H9 (cell line): ENCODE data around the gene KCNIP1. TPM values are rescaled to one million over a fixed set of nuclear protein-coding genes. Genes with fewer than 3 reads are reported as not detected.

ENCODE experiments used
- DNase-seq: peaks from one replicate; pipeline ENCODE4 v3.0.0-alpha.2; 2017
- H2AFZ ChIP-seq: one replicate; pipeline ENCODE4 v1.6.1; 2013; ENCODE audit warnings: mild to moderate bottlenecking, low read length, control low read depth, moderate library complexity
- H2AK5ac ChIP-seq: 2 replicates; pipeline ENCODE4 v1.6.1; 2013; ENCODE audit warnings: low read length, control low read depth, mixed read lengths; ENCODE audit not compliant: insufficient read length
- H2BK120ac ChIP-seq: one replicate; pipeline ENCODE4 v1.6.1; 2013; ENCODE audit warnings: low read depth, mild to moderate bottlenecking, low read length, control low read depth, inconsistent platforms; ENCODE audit not compliant: poor library complexity, severe bottlenecking
- H2BK12ac ChIP-seq: 2 replicates; pipeline ENCODE4 v1.6.1; 2013; ENCODE audit warnings: low read length, control low read depth, mixed read lengths, low read depth; ENCODE audit not compliant: insufficient read length
- H2BK15ac ChIP-seq: 2 replicates; pipeline ENCODE4 v1.6.1; 2013; ENCODE audit warnings: low read depth, low read length, control low read depth
- H2BK20ac ChIP-seq: one replicate; pipeline ENCODE4 v1.6.1; 2013; ENCODE audit warnings: low read depth, mild to moderate bottlenecking, low read length, control low read depth, inconsistent platforms; ENCODE audit not compliant: poor library complexity, severe bottlenecking
- H2BK5ac ChIP-seq: 2 replicates; pipeline ENCODE4 v1.6.1; 2013; ENCODE audit warnings: low read length, control low read depth, mixed read lengths; ENCODE audit not compliant: insufficient read length
- H3K14ac ChIP-seq: 2 replicates; pipeline ENCODE4 v1.6.1; 2013; ENCODE audit warnings: low read length, control low read depth; ENCODE audit not compliant: insufficient read depth
- H3K18ac ChIP-seq: 2 replicates; pipeline ENCODE4 v1.6.1; 2013; ENCODE audit warnings: low read depth, mild to moderate bottlenecking, mixed read lengths, low read length, control low read depth; ENCODE audit not compliant: insufficient read length
- H3K23ac ChIP-seq: 2 replicates; pipeline ENCODE4 v1.6.1; 2013; ENCODE audit warnings: low read length, control low read depth, mixed read lengths, low read depth; ENCODE audit not compliant: insufficient read length
- H3K23me2 ChIP-seq: 2 replicates; pipeline ENCODE4 v1.6.1; 2013; ENCODE audit warnings: low read depth, mild to moderate bottlenecking, mixed read lengths, low read length, control low read depth; ENCODE audit not compliant: insufficient read length, poor library complexity, severe bottlenecking
- H3K27ac ChIP-seq: 2 replicates; pipeline ENCODE4 v1.5.1; 2013; ENCODE audit warnings: low read length, control low read depth, mixed read lengths, low read depth; ENCODE audit not compliant: insufficient read length
- H3K27me3 ChIP-seq: 2 replicates; pipeline ENCODE4 v1.6.1; 2013; ENCODE audit warnings: low read length, control low read depth, inconsistent platforms; ENCODE audit not compliant: insufficient read depth
- H3K4ac ChIP-seq: 2 replicates; pipeline ENCODE4 v1.6.1; 2013; ENCODE audit warnings: low read depth, mild to moderate bottlenecking, control low read depth, inconsistent platforms, low read length, moderate library complexity
- H3K4me1 ChIP-seq: 2 replicates; pipeline ENCODE4 v1.6.1; 2013; ENCODE audit warnings: low read length, control low read depth, inconsistent platforms; ENCODE audit not compliant: insufficient read depth
- H3K4me2 ChIP-seq: 2 replicates; pipeline ENCODE4 v1.6.1; 2013; ENCODE audit warnings: low read length, control low read depth, mixed read lengths; ENCODE audit not compliant: insufficient read length, insufficient read depth
- H3K56ac ChIP-seq: 2 replicates; pipeline ENCODE4 v1.6.1; 2013; ENCODE audit warnings: low read depth, mild to moderate bottlenecking, mixed read lengths, low read length, control low read depth; ENCODE audit not compliant: insufficient read length
- H3K79me1 ChIP-seq: 2 replicates; pipeline ENCODE4 v1.6.1; 2013; ENCODE audit warnings: low read depth, mild to moderate bottlenecking, moderate library complexity, low read length, control low read depth, inconsistent platforms; ENCODE audit not compliant: insufficient read depth, poor library complexity, severe bottlenecking
- H3K79me2 ChIP-seq: 2 replicates; pipeline ENCODE4 v1.6.1; 2013; ENCODE audit warnings: low read length, control low read depth, inconsistent platforms; ENCODE audit not compliant: insufficient read depth
- H3K9ac ChIP-seq: 2 replicates; pipeline ENCODE4 v1.6.1; 2013; ENCODE audit warnings: low read length, control low read depth, mixed read lengths; ENCODE audit not compliant: insufficient read length; ENCODE audit errors: extremely low read depth
- H3K9me3 ChIP-seq: one replicate; pipeline ENCODE4 v1.6.1; 2013; ENCODE audit warnings: low read depth, low read length, inconsistent platforms; ENCODE audit not compliant: control insufficient read depth
- H3T11ph ChIP-seq: one replicate; pipeline ENCODE4 v1.6.1; 2013; ENCODE audit warnings: mild to moderate bottlenecking, low read length, control low read depth, inconsistent platforms
- H4K20me1 ChIP-seq: one replicate; pipeline ENCODE4 v1.6.1; 2013; ENCODE audit not compliant: control insufficient read depth, insufficient read length, insufficient read depth
- H4K5ac ChIP-seq: 2 replicates; pipeline ENCODE4 v1.6.1; 2013; ENCODE audit warnings: low read depth, mild to moderate bottlenecking, mixed read lengths, low read length, control low read depth; ENCODE audit not compliant: insufficient read length
- H4K8ac ChIP-seq: replicated peaks from 2 replicates; pipeline ENCODE4 v1.6.1; 2013; ENCODE audit warnings: low read length, control low read depth, mixed read lengths, low read depth; ENCODE audit not compliant: insufficient read length
- H4K91ac ChIP-seq: 2 replicates; pipeline ENCODE4 v1.6.1; 2013; ENCODE audit warnings: low read depth, mild to moderate bottlenecking, moderate library complexity, mixed read lengths, low read length, control low read depth; ENCODE audit not compliant: insufficient read length
- H3K27ac Mint-ChIP-seq, 3 experiments: 2 replicates in 2 of 3; 3 replicates in 1 of 3; pipeline ENCODE4 v1.8.0; 2020 to 2021; ENCODE audit warnings: mixed read lengths in 3 of 3, mild to moderate bottlenecking in 1 of 3, moderate library complexity in 1 of 3
- H3K27me3 Mint-ChIP-seq: 2 replicates; pipeline ENCODE4 v1.8.0; 2021; ENCODE audit warnings: low read depth, mild to moderate bottlenecking, moderate library complexity, mixed read lengths
- H3K36me3 Mint-ChIP-seq, 3 experiments: 2 replicates in 2 of 3; 3 replicates in 1 of 3; pipeline ENCODE4 v1.8.0; 2020 to 2021; ENCODE audit warnings: low read depth in 3 of 3, mixed read lengths in 3 of 3; ENCODE audit not compliant: insufficient read depth in 1 of 3
- H3K4me1 Mint-ChIP-seq, 2 experiments: 2 replicates each; pipeline ENCODE4 v1.8.0; 2020; ENCODE audit warnings: mixed read lengths in 2 of 2
- H3K4me3 Mint-ChIP-seq, 2 experiments: 2 replicates in 1 of 2; 3 replicates in 1 of 2; pipeline ENCODE4 v1.8.0; 2020 to 2021; ENCODE audit warnings: mild to moderate bottlenecking in 2 of 2, mixed read lengths in 2 of 2, moderate library complexity in 1 of 2
- H3K9me3 Mint-ChIP-seq, 2 experiments: 2 replicates in 1 of 2; 3 replicates in 1 of 2; pipeline ENCODE4 v1.8.0; 2020; ENCODE audit warnings: mild to moderate bottlenecking in 2 of 2, mixed read lengths in 2 of 2, moderate library complexity in 1 of 2
- WGBS: extraction: QIAGEN DNeasy Blood & Tissue Kit; methylation state at CpG from one replicate; pipeline ENCODE4 v1.1.7; 2013; ENCODE audit warnings: missing lambda C conversion rate, low lambda C conversion rate, mixed read lengths; ENCODE audit not compliant: insufficient read length; ENCODE audit errors: extremely low coverage; 5-methylcytosine and 5-hydroxymethylcytosine counted together
- total RNA-seq: library from RNA; stranded (reverse); gene quantifications from 2 replicates; pipeline ENCODE4 v1.2.1, GENCODE V29; 2021
- TF ChIP-seq, protein P1 (sequence below): fragments of 200-600 bp; sonication (generic); conservative IDR thresholded peaks from 3 replicates; pipeline ENCODE4 v1.8.0; 2021; ENCODE audit warnings: antibody characterized with exemption, mild to moderate bottlenecking

The KCNIP1 gene
- total RNA-seq, 1 experiment from 2014 or later: 0.63 TPM

- Histone ChIP-seq H3K14ac (no peak overlapping the region), H4K91ac (no peak overlapping the region), H3K79me2 (no peaks in the 10 kb centered on the region), H2BK120ac (no peak overlapping the region), H3K4me2 (no peak overlapping the region), H3K18ac (no peak overlapping the region), H3K4me1 (no peaks in the 10 kb centered on the region), H2BK12ac (no peak overlapping the region), H3T11ph (no peak overlapping the region), H3K27ac (no peak overlapping the region), H4K20me1 (no peaks in the 10 kb centered on the region), H4K8ac (no peak overlapping the region), H3K9me3 (no peaks in the 10 kb centered on the region), H4K5ac (no peak overlapping the region), H2BK15ac (no peak overlapping the region), H3K9ac (no peak overlapping the region), H3K56ac (no peak overlapping the region), H2BK5ac (no peak overlapping the region), H2BK20ac (no peak overlapping the region), H3K4ac (no peak overlapping the region), H2AK5ac (no peak overlapping the region), H3K27me3 (no peaks in the 10 kb centered on the region), H3K23ac (no peak overlapping the region), H3K23me2 (no peaks in the 10 kb centered on the region), H2AFZ (no peak overlapping the region), H3K79me1 (no peaks in the 10 kb centered on the region)
- H3K9me3 Mint-ChIP-seq: no peaks in the 10 kb centered on the region
- no CpG with 5 or more reads among the region's 3 CpGs for WGBS
- H3K27ac Mint-ChIP-seq: peak overlapping the region in 1 of 3 experiments; percentile 5; a peak in 1 of 7 replicates
- DNase-seq: no peak
- H3K27me3 Mint-ChIP-seq: peaks cover 2% of the 10 kb centered on the region; the same call in 1 of the 2 replicates
- H3K36me3 Mint-ChIP-seq: no peaks in the 10 kb centered on the region
- H3K4me1 Mint-ChIP-seq: peaks cover 13 to 33% of the 10 kb centered on the region in 2 experiments
- TF ChIP-seq, protein P1, sequence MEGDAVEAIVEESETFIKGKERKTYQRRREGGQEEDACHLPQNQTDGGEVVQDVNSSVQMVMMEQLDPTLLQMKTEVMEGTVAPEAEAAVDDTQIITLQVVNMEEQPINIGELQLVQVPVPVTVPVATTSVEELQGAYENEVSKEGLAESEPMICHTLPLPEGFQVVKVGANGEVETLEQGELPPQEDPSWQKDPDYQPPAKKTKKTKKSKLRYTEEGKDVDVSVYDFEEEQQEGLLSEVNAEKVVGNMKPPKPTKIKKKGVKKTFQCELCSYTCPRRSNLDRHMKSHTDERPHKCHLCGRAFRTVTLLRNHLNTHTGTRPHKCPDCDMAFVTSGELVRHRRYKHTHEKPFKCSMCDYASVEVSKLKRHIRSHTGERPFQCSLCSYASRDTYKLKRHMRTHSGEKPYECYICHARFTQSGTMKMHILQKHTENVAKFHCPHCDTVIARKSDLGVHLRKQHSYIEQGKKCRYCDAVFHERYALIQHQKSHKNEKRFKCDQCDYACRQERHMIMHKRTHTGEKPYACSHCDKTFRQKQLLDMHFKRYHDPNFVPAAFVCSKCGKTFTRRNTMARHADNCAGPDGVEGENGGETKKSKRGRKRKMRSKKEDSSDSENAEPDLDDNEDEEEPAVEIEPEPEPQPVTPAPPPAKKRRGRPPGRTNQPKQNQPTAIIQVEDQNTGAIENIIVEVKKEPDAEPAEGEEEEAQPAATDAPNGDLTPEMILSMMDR: no peak
- no peak overlapping the region for H3K4me3 Mint-ChIP-seq
Measured at GRCh38 chr5:170538096-170538465, 34.3 kb downstream of the KCNIP1 start.
